ENCODE measurements around the gene MMS19.

MMS19 gene

GRCh38 chr10:97416565-97416964 lies 81.7 kb downstream of the MMS19 start:
- Histone ChIP-seq H3K36me3 (ENCODE audit: control insufficient read depth, insufficient read depth, low read length) (no peaks in the 10 kb centered on the region), H3K27ac (ENCODE audit: low read depth, low read length) (no peak overlapping the region), H3K4me3 (ENCODE audit: low read depth, low read length) (no peak overlapping the region), H3K4me1 (ENCODE audit: control insufficient read depth, insufficient read depth, low read length) (peaks cover 9% of the 10 kb centered on the region), H3K9me3 (ENCODE audit: control insufficient read depth, insufficient read depth, low read depth, low read length) (no peaks in the 10 kb centered on the region), H3K27me3 (ENCODE audit: control insufficient read depth, insufficient read depth, low read length) (no peaks in the 10 kb centered on the region), H3K9ac (ENCODE audit: low read length) (no peak overlapping the region)

DNA sequence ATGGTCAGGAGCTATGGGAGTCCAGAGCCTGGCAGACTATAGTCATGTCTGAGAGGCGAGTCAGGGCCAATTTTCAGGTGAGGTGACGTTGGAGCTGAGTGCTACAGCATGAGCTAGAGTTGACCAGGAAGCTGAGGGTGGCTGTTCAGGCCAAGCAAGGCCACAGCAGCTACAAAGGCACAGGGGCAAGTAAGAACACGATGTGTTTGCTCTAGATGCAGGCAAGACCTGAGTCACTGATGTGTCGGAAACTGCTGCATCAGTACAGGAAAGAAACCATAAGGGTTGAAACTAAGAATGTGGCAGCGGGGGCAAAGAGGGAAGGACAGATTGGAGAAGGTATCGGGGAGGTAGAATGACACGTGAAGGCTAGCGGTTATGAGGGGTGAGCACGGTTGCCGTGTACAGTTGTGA lies 85.3 kb downstream of the MMS19 start:
- Histone ChIP-seq H3K36me3 (ENCODE audit: control insufficient read depth, insufficient read depth, low read length) (no peaks in the 10 kb centered on the region), H3K27me3 (ENCODE audit: control insufficient read depth, insufficient read depth, low read length) (no peaks in the 10 kb centered on the region), H3K4me3 (ENCODE audit: low read depth, low read length) (no peak overlapping the region), H3K27ac (ENCODE audit: low read depth, low read length) (no peak overlapping the region), H3K4me1 (ENCODE audit: control insufficient read depth, insufficient read depth, low read length) (no peaks in the 10 kb centered on the region), H3K9me3 (ENCODE audit: control insufficient read depth, insufficient read depth, low read depth, low read length) (no peaks in the 10 kb centered on the region), H3K9ac (ENCODE audit: low read length) (no peak overlapping the region)

DNA sequence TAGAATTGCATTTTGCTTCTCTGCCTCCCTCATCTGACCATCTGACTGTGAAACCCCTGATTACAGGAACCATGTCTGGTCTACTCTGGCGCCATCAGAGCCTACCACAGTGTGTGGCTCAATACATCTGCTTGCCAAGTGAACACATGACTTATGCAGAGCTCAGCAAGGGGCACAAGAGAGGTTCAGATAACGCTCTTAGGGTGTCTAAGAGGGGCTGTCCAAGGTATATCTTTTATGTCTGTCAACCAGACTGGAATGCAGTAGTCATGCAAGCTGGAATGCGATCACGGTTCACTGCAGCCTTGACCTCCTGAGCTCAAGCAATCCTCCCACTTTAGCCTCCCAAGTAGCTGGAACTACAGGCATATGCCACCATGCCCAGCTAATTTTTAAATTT lies 86.8 kb downstream of the MMS19 start:
- H3K9me3 ChIP-seq (ENCODE audit: control insufficient read depth, insufficient read depth, low read depth, low read length): no peaks in the 10 kb centered on the region
- no peak overlapping the region for H3K4me3 ChIP-seq (ENCODE audit: low read depth, low read length)
- H3K4me1 ChIP-seq (ENCODE audit: control insufficient read depth, insufficient read depth, low read length): no peaks in the 10 kb centered on the region; the same call in 1 of the 2 replicates
- no peak overlapping the region for H3K9ac ChIP-seq (ENCODE audit: low read length)
- no peaks in the 10 kb centered on the region for H3K36me3 ChIP-seq (ENCODE audit: control insufficient read depth, insufficient read depth, low read length)
- no peak overlapping the region for H3K27ac ChIP-seq (ENCODE audit: low read depth, low read length)
- no peaks in the 10 kb centered on the region for H3K27me3 ChIP-seq (ENCODE audit: control insufficient read depth, insufficient read depth, low read length)

GRCh38 chr10:97408496-97408992 lies 89.7 kb downstream of the MMS19 start:
- no peaks in the 10 kb centered on the region for H3K36me3 ChIP-seq (ENCODE audit: control insufficient read depth, insufficient read depth, low read length)
- no peaks in the 10 kb centered on the region; the same call in 1 of the 2 replicates for H3K4me1 ChIP-seq (ENCODE audit: control insufficient read depth, insufficient read depth, low read length)
- no peak overlapping the region for H3K9ac ChIP-seq (ENCODE audit: low read length)
- H3K27me3 ChIP-seq (ENCODE audit: control insufficient read depth, insufficient read depth, low read length): no peaks in the 10 kb centered on the region
- H3K27ac ChIP-seq (ENCODE audit: low read depth, low read length): no peak overlapping the region
- H3K4me3 ChIP-seq (ENCODE audit: low read depth, low read length): no peak overlapping the region
- H3K9me3 ChIP-seq (ENCODE audit: control insufficient read depth, insufficient read depth, low read depth, low read length): no peaks in the 10 kb centered on the region

Data from HUES6 (cell line).